Activated T-helper 17 cell treated with anti-CD3 and anti-CD28 coated beads, Interleukin-2, amount 50 U/mL, for 72 hours (primary cell): ENCODE measurements around the gene VMA21. TPM values are rescaled to one million over a fixed set of nuclear protein-coding genes. Genes with fewer than 3 reads are reported as not detected.

Experiments used
- ATAC-seq: fragments of 150-1000 bp; cut with Tn5 transposase; replicated peaks from 2 replicates; pipeline ENCODE4 v1.10.0; 2021; ENCODE audit warnings: mild to moderate bottlenecking, moderate library complexity
- H3K27ac Mint-ChIP-seq: one replicate; pipeline ENCODE4 v1.8.0; 2022; ENCODE audit warnings: mixed read lengths
- H3K27me3 Mint-ChIP-seq: one replicate; pipeline ENCODE4 v1.8.0; 2022; ENCODE audit warnings: mixed read lengths
- H3K36me3 Mint-ChIP-seq: one replicate; pipeline ENCODE4 v1.8.0; 2022; ENCODE audit warnings: low read depth, mild to moderate bottlenecking, mixed read lengths
- H3K4me1 Mint-ChIP-seq: one replicate; pipeline ENCODE4 v1.8.0; 2022; ENCODE audit warnings: mixed read lengths
- H3K4me3 Mint-ChIP-seq: one replicate; pipeline ENCODE4 v1.8.0; 2022; ENCODE audit warnings: mild to moderate bottlenecking, mixed read lengths
- H3K9me3 Mint-ChIP-seq: one replicate; pipeline ENCODE4 v1.8.0; 2022; ENCODE audit warnings: mixed read lengths
- total RNA-seq, 2 donors: library from RNA; stranded (reverse); gene quantifications; one replicate each; pipeline ENCODE4 v1.2.3, GENCODE V29; 2022

The VMA21 gene
- total RNA-seq, 2 donors from 2014 or later = 26.2 to 50.9 TPM

DNA sequence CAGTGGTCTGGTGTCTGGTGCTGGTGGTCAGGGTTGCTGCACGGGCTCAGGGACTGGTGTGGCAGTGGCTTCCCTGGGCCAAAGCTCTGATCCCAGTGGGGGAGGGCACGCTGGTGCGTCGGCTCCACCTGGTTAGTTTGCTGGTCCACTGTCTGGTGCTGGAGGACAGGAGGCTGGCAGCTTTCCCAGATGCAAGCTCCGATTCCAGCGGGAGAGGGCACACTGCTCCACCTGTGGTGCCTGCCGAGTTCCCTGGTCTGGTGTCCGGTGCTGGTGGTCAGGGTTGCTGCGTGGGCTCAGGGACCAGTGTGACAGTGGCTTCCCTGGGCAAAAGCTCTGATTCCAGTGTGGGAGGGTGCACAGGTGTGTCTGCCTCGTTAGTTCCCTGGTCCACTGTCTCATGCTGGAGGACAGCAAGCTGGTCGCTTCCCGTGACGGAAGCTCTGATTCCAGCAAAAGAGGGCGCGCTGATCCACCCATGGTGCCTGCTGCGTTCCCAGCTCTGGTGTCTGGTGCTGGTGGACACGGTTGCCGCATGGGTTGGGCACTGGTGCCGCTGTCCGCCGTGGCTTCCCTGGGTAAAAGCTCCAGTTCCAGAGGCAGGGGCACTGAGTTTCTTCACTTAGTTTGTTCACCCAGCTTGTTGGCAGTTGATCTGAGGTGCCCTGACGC, 5.8 kb downstream of the VMA21 start:
- ATAC-seq = no peak
- Mint-ChIP-seq H3K4me3 (no peak overlapping the region), H3K9me3 (no peaks in the 10 kb centered on the region), H3K36me3 (peaks cover 82% of the 10 kb centered on the region), H3K4me1 (peaks cover 12% of the 10 kb centered on the region), H3K27ac (peak overlapping the region; percentile 60), H3K27me3 (no peaks in the 10 kb centered on the region)

DNA sequence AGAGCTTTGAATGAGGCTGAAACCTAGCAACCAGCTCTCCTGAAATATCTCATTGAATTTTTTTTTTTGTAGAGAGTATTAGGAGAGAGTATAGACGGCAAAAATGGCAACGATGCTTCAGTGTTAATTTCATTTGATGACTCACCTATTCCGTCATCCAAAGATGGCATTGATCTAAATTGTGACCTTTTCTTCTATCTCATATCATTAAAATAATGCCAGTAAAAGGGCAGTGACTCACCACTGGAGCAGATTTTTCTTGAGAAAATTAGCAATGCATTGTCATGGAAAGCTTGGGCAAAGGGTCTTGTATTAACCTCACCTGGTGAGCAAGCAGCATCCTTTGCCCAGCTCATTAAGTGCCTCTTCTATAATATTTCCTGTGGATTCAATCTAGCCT, 19.6 kb downstream of the VMA21 start:
- ATAC-seq = peak; percentile 9
- H3K4me3 Mint-ChIP-seq = peak overlapping the region; percentile 9

DNA sequence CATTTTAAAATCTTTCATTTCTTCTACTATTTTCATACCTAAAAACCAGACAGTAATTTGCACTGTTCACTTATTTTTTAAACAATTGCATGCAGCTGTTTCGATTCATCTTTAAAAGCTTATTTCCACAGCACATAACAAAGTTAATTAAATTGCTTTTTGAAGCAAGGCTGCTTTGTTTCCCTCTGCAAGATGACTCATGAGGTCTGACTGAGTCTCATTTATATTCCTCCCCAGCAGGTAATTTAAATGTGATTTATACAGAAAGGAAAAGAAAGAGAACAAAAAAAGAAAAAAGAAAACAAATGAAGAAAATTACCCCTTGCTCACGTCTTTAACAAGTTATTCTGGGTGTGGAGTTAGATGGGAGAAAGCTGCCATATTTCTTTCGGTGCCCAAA, 22.8 kb downstream of the VMA21 start:
- Mint-ChIP-seq H3K4me1 (peaks cover 7% of the 10 kb centered on the region), H3K9me3 (no peaks in the 10 kb centered on the region), H3K4me3 (no peak overlapping the region), H3K27me3 (no peaks in the 10 kb centered on the region), H3K27ac (no peak overlapping the region), H3K36me3 (no peaks in the 10 kb centered on the region)
- ATAC-seq = no peak

More for the DNA sequence above, 19.6 kb downstream of the VMA21 start:
- no peaks in the 10 kb centered on the region for H3K36me3 Mint-ChIP-seq
- peak overlapping the region; percentile 10 for H3K27ac Mint-ChIP-seq
- H3K9me3 Mint-ChIP-seq = no peaks in the 10 kb centered on the region
- no peaks in the 10 kb centered on the region for H3K27me3 Mint-ChIP-seq
- peaks cover 7% of the 10 kb centered on the region for H3K4me1 Mint-ChIP-seq

- H3K27me3 Mint-ChIP-seq = no peaks in the 10 kb centered on the region
- no peak overlapping the region for H3K4me3 Mint-ChIP-seq
- H3K27ac Mint-ChIP-seq = no peak overlapping the region
- no peaks in the 10 kb centered on the region for H3K36me3 Mint-ChIP-seq
- no peaks in the 10 kb centered on the region for H3K9me3 Mint-ChIP-seq
- no peak for ATAC-seq
- no peaks in the 10 kb centered on the region for H3K4me1 Mint-ChIP-seq
Measured at GRCh38 chrX:151424505-151424904, 27.5 kb downstream of the VMA21 start.

DNA sequence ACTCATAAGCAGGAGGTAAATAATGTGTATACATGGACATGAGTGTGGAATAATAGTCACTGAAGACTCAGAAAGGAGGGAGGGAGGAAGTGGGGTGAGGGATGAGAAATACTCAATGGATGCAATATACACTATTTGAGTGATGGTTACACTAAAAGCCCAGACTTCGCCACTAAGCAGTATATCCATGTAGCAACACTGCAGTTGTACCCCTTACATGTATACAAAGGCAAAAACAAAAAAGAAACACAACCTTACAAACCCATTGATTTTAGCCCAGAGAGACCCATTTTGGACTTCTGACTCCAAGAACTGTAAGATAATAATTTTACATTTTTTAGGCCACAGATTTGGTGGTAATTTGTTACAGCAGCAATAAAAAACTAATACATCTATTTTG, 51.5 kb downstream of the VMA21 start:
- ATAC-seq = no peak
- H3K27me3 Mint-ChIP-seq = no peaks in the 10 kb centered on the region
- H3K4me1 Mint-ChIP-seq = no peaks in the 10 kb centered on the region
- no peaks in the 10 kb centered on the region for H3K9me3 Mint-ChIP-seq
- H3K4me3 Mint-ChIP-seq = no peak overlapping the region
- no peaks in the 10 kb centered on the region for H3K36me3 Mint-ChIP-seq
- H3K27ac Mint-ChIP-seq = no peak overlapping the region

DNA sequence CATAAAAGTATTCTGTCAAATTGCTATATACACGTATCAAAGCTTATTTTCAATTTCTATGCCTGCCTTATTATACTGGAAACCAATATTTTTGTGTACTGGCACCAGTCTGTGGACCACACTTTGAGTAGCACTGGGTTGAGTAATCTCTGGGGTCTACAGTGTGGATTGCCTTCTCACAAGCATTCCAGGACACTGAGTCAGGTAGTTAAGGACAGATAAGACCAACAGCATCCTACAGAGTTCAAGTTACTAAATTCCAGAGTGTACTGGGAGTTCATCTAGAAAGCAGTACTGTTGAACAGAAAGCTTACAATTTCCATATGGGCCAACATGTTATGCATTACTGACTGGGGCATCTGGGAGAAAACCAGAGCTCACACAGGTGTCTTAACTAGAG, 61.8 kb downstream of the VMA21 start:
- Mint-ChIP-seq H3K27ac (no peak overlapping the region), H3K9me3 (no peaks in the 10 kb centered on the region), H3K4me3 (no peak overlapping the region), H3K27me3 (no peaks in the 10 kb centered on the region), H3K4me1 (no peaks in the 10 kb centered on the region), H3K36me3 (no peaks in the 10 kb centered on the region)
- ATAC-seq = no peak

Other genes with a start within 250 kb of the VMA21 start
- gene GPR50, start 220.6 kb upstream of the VMA21 start, total RNA-seq = not detected
- gene PASD1, start 166.5 kb downstream of the VMA21 start, total RNA-seq = not detected